Testis (tissue), 2 donors: ENCODE data around the gene AP1M2.

Source experiments
- POLR2A ChIP-seq: fragments of 450-650 bp; IDR thresholded peaks from one replicate; pipeline ENCODE4 v1.6.1; 2017; ENCODE audit warnings: antibody characterized with exemption, mild to moderate bottlenecking, moderate library complexity
- TF ChIP-seq, protein P1 (sequence below), 3 experiments: fragments of 450-650 bp in 2 of 3; fragments of 200-600 bp in 1 of 3; sonication (generic) in 1 of 3; IDR thresholded peaks; one replicate each; pipeline ENCODE4 v1.5.1; 2016 to 2019; ENCODE audit warnings: antibody characterized with exemption in 3 of 3, mild to moderate bottlenecking in 2 of 3, moderate library complexity in 1 of 3

GRCh38 chr19:10587022-10587838 is at the start of gene AP1M2:
- TF ChIP-seq, protein P1, sequence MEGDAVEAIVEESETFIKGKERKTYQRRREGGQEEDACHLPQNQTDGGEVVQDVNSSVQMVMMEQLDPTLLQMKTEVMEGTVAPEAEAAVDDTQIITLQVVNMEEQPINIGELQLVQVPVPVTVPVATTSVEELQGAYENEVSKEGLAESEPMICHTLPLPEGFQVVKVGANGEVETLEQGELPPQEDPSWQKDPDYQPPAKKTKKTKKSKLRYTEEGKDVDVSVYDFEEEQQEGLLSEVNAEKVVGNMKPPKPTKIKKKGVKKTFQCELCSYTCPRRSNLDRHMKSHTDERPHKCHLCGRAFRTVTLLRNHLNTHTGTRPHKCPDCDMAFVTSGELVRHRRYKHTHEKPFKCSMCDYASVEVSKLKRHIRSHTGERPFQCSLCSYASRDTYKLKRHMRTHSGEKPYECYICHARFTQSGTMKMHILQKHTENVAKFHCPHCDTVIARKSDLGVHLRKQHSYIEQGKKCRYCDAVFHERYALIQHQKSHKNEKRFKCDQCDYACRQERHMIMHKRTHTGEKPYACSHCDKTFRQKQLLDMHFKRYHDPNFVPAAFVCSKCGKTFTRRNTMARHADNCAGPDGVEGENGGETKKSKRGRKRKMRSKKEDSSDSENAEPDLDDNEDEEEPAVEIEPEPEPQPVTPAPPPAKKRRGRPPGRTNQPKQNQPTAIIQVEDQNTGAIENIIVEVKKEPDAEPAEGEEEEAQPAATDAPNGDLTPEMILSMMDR (IDR thresholded peaks at IDR 0.05), result no peak
- no peak for TF ChIP-seq POLR2A
